HFF-Myc (cell line): ENCODE results near the gene MSGN1.
"Not testable (repeated sequence)": the region's sequence is repeated elsewhere in the genome, so short reads cannot be mapped to it uniquely, and the experiment has no call there.

Source experiments
- DNase-seq: peaks from one replicate; pipeline ENCODE4 v3.0.0-alpha.2; 2011; ENCODE audit warnings: low read depth; ENCODE audit errors: extremely low read depth
- H3K4me3 ChIP-seq: replicated peaks from 2 replicates; pipeline ENCODE4 v1.5.1; 2011; ENCODE audit warnings: low read depth, mild to moderate bottlenecking, control low read depth, low read length
- TF ChIP-seq, protein P1 (sequence below): IDR thresholded peaks from 2 replicates; pipeline ENCODE4 v1.5.1; 2012; ENCODE audit warnings: mild to moderate bottlenecking, low read depth, low read length, control low read depth; ENCODE audit errors: missing control alignments

The MSGN1 gene

DNA sequence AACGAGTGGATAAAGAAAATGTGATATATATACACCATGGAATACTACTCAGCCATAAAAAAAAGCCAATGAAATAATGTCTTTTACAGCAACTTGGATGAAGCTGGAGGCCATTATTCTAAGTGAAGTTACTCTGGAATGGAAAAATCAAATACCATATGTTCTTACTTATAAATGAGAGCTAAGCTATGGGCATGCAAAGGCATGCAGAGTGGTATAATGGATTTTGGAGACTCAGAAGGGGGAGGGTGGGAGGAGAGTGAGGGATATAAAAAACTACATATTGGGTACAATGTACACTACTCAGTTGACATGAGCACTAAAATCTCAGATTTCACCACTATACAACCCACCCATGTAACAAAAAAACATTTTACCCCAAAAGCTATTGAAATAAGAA is 1.7 kb upstream of the MSGN1 start:
- no peak for DNase-seq
- TF ChIP-seq, protein P1, sequence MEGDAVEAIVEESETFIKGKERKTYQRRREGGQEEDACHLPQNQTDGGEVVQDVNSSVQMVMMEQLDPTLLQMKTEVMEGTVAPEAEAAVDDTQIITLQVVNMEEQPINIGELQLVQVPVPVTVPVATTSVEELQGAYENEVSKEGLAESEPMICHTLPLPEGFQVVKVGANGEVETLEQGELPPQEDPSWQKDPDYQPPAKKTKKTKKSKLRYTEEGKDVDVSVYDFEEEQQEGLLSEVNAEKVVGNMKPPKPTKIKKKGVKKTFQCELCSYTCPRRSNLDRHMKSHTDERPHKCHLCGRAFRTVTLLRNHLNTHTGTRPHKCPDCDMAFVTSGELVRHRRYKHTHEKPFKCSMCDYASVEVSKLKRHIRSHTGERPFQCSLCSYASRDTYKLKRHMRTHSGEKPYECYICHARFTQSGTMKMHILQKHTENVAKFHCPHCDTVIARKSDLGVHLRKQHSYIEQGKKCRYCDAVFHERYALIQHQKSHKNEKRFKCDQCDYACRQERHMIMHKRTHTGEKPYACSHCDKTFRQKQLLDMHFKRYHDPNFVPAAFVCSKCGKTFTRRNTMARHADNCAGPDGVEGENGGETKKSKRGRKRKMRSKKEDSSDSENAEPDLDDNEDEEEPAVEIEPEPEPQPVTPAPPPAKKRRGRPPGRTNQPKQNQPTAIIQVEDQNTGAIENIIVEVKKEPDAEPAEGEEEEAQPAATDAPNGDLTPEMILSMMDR = no peak
- no peak overlapping the region for H3K4me3 ChIP-seq

DNA sequence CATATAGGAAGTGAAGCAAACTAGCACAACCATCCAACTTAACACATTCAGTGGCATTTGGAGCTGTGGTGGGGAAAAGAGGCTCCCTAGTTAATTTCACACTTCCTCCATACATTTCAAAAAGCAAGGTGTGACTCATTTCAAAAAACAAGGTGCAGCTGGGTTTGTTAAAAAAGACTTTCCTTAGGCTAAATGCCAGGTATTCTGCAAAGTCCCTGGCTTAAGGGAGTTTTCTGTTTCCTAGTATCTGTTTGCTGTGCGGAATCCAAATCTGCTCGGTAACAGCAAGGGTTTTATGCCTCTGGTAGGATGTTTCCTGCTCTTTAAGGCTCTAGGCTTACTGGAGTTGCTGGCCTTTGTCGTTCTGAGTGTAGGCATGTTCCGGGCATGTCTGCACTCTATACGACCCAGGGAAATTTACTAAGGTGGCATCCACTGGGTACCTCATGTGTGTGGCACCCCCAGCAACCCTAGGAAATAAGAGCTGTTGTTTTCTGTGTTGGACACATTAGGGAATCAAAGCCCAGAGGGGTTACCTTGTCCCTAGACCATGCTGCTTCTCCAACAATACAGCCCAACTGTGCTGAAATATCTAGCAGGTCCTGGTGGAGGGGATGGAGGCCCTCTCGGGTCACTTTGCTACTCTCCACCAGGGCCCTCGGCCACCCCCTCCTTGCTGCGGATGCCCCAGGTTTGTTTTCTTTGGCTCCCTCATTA is 634 bp upstream of the MSGN1 start:
- TF ChIP-seq, protein P1 = no peak
- no peak overlapping the region for H3K4me3 ChIP-seq
- no peak for DNase-seq

DNA sequence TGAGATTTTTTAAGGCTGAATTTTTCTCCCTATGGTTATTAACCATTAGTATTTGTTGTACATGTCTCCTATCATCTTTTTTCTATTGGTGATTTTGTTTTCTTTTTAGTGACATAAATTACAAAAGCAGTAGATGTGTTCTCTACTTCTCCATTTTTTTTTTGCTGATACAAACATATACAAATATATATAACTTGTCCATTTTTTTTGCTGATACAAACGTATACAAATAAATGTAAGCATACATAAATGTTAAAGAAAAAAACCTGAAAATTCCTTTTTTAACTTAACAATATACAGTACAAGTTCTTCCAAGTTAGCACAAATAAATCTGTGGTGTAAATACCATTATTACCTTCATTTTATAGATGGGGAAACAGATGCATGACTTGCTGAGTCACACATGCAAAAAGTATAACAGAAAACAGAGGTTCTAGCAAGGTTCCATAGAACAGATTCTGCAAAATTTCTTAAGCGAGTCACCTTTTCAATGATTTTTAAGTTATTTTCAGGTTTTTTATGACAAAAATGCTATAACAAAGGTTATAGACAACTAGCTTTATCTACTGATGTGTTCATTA is 2.1 kb downstream of the MSGN1 start:
- TF ChIP-seq, protein P1 = no peak
- H3K4me3 ChIP-seq = no peak overlapping the region
- DNase-seq = no peak

DNA sequence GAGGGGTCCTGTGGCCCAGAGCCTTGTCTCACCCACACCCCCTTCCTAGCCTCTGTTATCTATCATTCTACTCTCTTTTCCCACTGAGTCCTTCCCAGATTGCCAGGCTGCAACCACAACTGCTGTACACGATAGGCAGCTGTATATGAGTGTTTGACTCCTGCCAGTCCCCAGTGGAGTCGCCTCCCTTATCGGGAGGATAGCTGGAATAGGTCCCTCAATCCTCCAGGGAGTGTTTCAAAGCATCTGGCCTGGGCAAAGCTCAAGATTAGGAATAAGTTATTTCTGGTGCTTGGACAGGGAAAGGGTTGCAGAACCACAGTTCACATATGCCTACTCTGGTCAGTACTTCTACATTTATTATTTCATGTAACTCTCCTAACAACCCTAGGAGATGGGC is 4.8 kb downstream of the MSGN1 start:
- H3K4me3 ChIP-seq = no peak overlapping the region
- DNase-seq = no peak
- TF ChIP-seq, protein P1 = no peak

DNA sequence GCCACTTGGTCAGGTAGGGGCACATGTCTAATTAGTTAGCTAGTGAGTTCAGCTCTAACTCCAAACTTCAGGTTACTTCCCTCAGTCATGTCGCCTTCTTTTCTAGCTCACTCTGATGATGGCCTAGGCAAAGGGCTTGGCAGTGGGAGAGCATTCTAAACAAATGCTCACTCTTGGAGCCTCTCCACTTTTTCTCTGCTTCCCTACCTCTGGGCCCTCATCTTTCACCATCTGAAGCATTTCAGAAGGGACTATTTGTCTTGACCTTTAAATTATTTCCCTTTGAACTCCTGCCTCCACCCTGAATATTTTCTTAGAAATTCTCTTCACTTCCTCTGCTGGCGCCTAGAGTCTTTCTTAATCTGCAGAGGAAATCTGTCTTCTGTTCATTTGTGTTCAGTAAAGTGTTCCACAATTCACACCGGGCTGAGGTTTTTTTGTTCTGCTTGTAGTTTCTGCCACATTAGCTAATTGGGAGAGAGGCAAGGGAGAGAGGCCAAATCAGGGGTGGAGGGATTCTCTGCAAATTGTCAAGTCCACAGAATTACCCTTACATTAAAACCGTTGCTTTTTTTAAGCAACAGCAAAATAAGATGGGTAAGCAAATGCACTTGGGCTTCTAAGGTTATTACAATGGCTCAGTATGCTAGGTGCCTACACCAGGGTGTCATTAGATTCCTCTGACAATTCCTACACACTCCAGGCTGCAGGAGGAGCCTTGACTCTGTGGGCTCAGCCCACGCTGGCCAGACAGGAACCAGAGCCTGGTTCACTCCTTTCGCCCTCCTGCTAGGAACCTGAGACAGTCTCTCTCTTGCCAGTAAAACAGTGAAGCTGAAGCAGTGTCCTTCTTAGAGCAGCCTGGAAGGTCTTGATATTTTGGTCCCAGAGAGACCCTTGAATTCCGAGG is 5.5 kb downstream of the MSGN1 start:
- no peak overlapping the region for H3K4me3 ChIP-seq
- no peak for DNase-seq
- TF ChIP-seq, protein P1 = no peak

DNA sequence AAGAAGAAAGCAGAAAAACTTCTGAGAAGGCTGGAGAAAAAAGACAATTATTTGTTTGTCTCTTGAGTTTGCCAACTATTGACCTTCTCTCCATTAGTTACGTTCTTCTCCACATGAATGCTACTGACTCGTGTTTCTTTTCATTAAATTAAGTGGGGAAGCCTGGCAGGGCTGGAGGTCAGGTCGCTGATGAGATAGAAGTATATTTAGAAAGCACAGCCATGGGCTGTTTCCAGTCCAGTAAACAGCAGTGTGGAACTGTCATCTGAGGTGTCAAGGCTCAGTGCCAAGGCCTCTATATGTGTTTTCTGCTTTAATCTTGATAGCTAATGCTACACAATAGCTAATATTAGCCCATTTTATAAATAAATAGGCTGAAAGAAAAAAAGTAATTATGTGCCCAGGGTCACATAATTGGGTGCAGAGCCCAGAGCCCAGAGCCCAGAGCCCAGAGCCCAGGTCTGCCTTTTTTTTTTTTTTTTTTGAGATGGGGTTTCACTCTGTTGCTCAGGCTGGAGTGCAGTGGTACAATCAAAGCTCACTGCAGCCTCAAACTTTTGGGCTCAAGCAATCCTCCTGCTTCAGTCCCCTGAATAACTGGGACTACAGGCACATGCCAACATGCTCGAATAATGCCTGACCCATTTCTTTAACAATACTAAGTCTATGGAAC is 6.3 kb downstream of the MSGN1 start:
- TF ChIP-seq, protein P1 = no peak
- H3K4me3 ChIP-seq = no peak overlapping the region
- no peak for DNase-seq

DNA sequence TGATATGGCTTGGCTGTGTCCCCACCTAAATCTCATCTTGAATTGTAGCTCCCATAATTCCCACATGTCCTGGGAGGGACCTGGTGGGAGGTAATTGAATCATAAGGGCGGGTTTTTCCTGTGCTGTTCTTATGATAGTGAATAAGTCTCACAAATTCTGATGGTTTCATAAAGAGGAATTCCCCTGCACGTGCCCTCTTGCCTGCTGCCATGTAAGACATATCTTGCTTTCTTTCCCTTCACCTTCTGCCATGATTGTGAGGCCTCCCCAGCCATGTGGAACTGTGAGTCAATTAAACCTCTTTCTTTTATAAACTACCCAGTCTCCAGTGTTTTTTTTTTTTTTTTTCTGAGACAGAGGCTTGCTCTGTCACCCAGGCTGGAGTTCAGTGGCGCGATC is 7.4 kb downstream of the MSGN1 start:
- not testable (repeated sequence) for H3K4me3 ChIP-seq, DNase-seq
